ENCODE data around the gene ZNF554.

DNA sequence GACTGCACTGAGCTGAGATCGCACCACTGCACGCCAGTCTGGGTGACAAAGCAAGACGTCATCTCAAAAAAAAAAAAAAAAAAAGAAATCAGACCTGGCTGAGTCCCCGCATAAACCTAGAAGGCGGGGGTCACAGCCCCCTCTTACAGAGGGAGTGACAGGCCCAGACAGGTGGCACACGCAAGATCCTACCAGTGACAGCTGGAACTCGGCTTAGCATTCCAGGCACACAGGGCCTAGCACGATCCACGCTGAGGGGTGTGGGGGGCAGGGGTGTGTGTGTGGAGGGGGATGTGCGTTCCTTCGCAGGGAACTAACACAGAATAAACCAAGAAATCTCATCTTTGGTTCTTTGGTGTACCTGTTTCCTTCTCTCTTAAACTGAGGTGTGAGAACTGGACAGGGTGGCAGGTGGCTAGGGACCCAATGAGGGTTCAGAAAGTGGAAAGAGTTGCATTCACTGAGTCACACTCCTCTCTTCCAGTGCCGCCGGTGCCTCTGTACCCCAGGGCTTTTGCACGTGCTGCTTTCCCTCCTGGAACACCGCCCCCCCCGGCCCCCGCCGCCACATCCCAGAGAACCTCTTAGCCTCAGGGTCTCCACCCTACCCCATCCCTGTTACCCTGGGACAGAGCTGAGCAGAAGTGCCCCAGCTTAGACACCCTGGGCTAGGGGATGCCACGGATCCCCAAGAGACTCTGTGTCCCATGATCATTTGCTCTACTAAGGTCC, 41.5 kb upstream of the ZNF554 start:
- TF ChIP-seq, protein P1, sequence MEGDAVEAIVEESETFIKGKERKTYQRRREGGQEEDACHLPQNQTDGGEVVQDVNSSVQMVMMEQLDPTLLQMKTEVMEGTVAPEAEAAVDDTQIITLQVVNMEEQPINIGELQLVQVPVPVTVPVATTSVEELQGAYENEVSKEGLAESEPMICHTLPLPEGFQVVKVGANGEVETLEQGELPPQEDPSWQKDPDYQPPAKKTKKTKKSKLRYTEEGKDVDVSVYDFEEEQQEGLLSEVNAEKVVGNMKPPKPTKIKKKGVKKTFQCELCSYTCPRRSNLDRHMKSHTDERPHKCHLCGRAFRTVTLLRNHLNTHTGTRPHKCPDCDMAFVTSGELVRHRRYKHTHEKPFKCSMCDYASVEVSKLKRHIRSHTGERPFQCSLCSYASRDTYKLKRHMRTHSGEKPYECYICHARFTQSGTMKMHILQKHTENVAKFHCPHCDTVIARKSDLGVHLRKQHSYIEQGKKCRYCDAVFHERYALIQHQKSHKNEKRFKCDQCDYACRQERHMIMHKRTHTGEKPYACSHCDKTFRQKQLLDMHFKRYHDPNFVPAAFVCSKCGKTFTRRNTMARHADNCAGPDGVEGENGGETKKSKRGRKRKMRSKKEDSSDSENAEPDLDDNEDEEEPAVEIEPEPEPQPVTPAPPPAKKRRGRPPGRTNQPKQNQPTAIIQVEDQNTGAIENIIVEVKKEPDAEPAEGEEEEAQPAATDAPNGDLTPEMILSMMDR (IDR thresholded peaks at IDR 0.05), result no peak
- no peak for TF ChIP-seq EZH2phosphoT487 (IDR thresholded peaks at IDR 0.05)

All from neural progenitor cell (in vitro differentiated cells).